K562 (cell line): ENCODE data around the gene CADPS2. TPM values are rescaled to one million over a fixed set of nuclear protein-coding genes. Genes with fewer than 3 reads are reported as not detected.

Experiments used
- ZNF318 ChIP-seq, 2 experiments: fragments of 450-650 bp; IDR thresholded peaks; 2 replicates each; pipeline ENCODE4 v1.6.1; 2016; ENCODE audit warnings: mild to moderate bottlenecking in 2 of 2, borderline replicate concordance in 1 of 2, low read depth in 1 of 2, moderate library complexity in 1 of 2
- polyA plus RNA-seq, 8 experiments: library from polyadenylated mRNA; depleted of rRNA in 4 of 8; stranded (reverse) in 5 of 8; unstranded in 3 of 8; fragments of >200 nt; fragmentation: Nextera tagmentation in 2 of 8; fragmentation: Illumina TruSeq in 1 of 8; extraction: Ambion mirVana in 2 of 8; extraction: Trizol in 1 of 8; gene quantifications; 2 replicates each; pipeline versions ENCODE4 v1.2.1 to v1.2.3, GENCODE V29; 2011 to 2014; ENCODE audit warnings: inconsistent platforms in 1 of 8, missing spikeins in 1 of 8
- total RNA-seq, 7 experiments: library from RNA; depleted of rRNA in 6 of 7; stranded (reverse); fragments of >200 nt in 6 of 7; fragmentation: Illumina TruSeq in 2 of 7; extraction: Trizol in 2 of 7; gene quantifications; 2 replicates each; pipeline versions ENCODE4 v1.2.1 to v1.2.3, GENCODE V29; 2011 to 2021; ENCODE audit warnings: low replicate concordance in 1 of 7

CADPS2 gene
- total and polyA plus RNA-seq, 9 of the 15 experiments (the other 6 are each of a cell fraction or from before 2014, with no cell fraction given): 0.03 to 0.14 (median 0.04) TPM; not detected in 1

- TF ChIP-seq ZNF318 (IDR thresholded peaks at IDR 0.05; ENCODE audit: borderline replicate concordance in 1 of 2, low read depth in 1 of 2): no peak
Observed at GRCh38 chr7:122307228-122307621, 579.0 kb downstream of the CADPS2 start (continued).
